ENCODE data around the gene PPP1CC. TPM values are rescaled to one million over a fixed set of nuclear protein-coding genes. Genes with fewer than 3 reads are reported as not detected.

PPP1CC gene
- total and polyA plus RNA-seq, 2 donors (not counting 3 experiments of a cell fraction or from before 2014, with no cell fraction given) = 67.1 to 139 TPM

DNA sequence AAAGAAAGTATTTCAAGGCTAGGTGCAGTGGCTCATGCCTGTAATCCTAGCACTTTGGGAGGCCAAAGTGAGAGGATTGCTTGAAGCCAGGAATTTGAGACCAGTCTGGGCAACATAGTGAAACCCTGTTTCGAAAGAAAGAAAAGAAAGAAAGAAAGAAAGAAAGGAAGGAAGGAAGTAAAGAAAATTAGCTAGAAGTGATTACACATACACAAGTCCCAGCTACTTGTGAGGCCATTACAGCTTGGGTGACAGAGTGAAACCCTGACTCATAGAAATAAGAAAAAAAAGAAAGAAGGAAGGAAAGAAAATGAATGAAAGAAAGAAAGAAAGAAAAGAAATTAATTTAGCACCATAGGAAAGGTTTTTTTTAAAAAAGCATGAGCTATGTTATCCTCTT is 33.3 kb upstream of the PPP1CC start:
- DNase-seq (ENCODE audit: low read depth, low spot score) (no peak), FAIRE-seq (no peak)
- dilution Hi-C loops (cut with MboI; ENCODE audit: extremely low pct_ligation_motif_present, low sequenced_read_pairs) (no loop called here), intact Hi-C loops (cut with micrococcal nuclease) (no loop called here)
- no peaks in the 10 kb centered on the region for H4K20me1 ChIP-seq (replicated peaks; ENCODE audit: control insufficient read depth, extremely low read depth, insufficient read depth, low read length)
- H3K9me3 ChIP-seq (replicated peaks; ENCODE audit: control insufficient read depth, insufficient read depth, low read length) = no peaks in the 10 kb centered on the region
- H3K9me1 ChIP-seq (replicated peaks; ENCODE audit: control insufficient read depth, extremely low read depth, insufficient read depth, low read length) = no peaks in the 10 kb centered on the region
- no peak overlapping the region for H3K27ac ChIP-seq (ENCODE audit: insufficient read depth, low read depth, low read length)
- H3K4me1 ChIP-seq (ENCODE audit: control insufficient read depth, extremely low read depth, insufficient read depth, low read length) = no peaks in the 10 kb centered on the region
- no peaks in the 10 kb centered on the region for H3K36me3 ChIP-seq (ENCODE audit: control insufficient read depth in 2 of 2, extremely low read depth in 1 of 2, insufficient read depth in 2 of 2, low read length in 2 of 2)
- H3K4me2 ChIP-seq (ENCODE audit: insufficient read depth, low read length) = no peak overlapping the region
- H2AFZ ChIP-seq (ENCODE audit: low read depth, low read length) = no peak overlapping the region
- ChIA-PET CTCF (interaction anchor here (1.0 kb wide), 1 partner anchor 38 kb away, joined by 3 read pairs; no protein-coding TSS in a partner anchor), POLR2A (no interaction called here)
- TF ChIP-seq FOS (IDR thresholded peaks at IDR 0.05; ENCODE audit: borderline replicate concordance, insufficient read depth, low read length) = no peak
- TF ChIP-seq POLR2AphosphoS5 (IDR thresholded peaks at IDR 0.05; ENCODE audit: insufficient read depth, low read depth, low read length) = no peak
- TF ChIP-seq, protein P1, sequence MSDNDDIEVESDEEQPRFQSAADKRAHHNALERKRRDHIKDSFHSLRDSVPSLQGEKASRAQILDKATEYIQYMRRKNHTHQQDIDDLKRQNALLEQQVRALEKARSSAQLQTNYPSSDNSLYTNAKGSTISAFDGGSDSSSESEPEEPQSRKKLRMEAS (IDR thresholded peaks at IDR 0.05; ENCODE audit: insufficient read depth, insufficient read length) = no peak
- no peak for TF ChIP-seq GATA2 (IDR thresholded peaks at IDR 0.05; ENCODE audit: insufficient read depth, insufficient read length, low read depth, low read length)
- TF ChIP-seq JUN (IDR thresholded peaks at IDR 0.05; ENCODE audit: borderline replicate concordance, insufficient read depth, insufficient read length, low read depth) = no peak
- TF ChIP-seq, protein P2, sequence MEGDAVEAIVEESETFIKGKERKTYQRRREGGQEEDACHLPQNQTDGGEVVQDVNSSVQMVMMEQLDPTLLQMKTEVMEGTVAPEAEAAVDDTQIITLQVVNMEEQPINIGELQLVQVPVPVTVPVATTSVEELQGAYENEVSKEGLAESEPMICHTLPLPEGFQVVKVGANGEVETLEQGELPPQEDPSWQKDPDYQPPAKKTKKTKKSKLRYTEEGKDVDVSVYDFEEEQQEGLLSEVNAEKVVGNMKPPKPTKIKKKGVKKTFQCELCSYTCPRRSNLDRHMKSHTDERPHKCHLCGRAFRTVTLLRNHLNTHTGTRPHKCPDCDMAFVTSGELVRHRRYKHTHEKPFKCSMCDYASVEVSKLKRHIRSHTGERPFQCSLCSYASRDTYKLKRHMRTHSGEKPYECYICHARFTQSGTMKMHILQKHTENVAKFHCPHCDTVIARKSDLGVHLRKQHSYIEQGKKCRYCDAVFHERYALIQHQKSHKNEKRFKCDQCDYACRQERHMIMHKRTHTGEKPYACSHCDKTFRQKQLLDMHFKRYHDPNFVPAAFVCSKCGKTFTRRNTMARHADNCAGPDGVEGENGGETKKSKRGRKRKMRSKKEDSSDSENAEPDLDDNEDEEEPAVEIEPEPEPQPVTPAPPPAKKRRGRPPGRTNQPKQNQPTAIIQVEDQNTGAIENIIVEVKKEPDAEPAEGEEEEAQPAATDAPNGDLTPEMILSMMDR (IDR thresholded peaks at IDR 0.05; ENCODE audit: extremely low read depth in 1 of 2, insufficient read depth in 1 of 2, low read depth in 1 of 2, low read length in 2 of 2) = no peak
- TF ChIP-seq EZH2 (IDR thresholded peaks at IDR 0.05; ENCODE audit: borderline replicate concordance, low read depth, low read length, severe bottlenecking) = no peak
- no peak for TF ChIP-seq POLR2A (IDR thresholded peaks at IDR 0.05; ENCODE audit: low read depth, low read length)
- no peak for TF ChIP-seq MYC (IDR thresholded peaks at IDR 0.05; ENCODE audit: low read depth, low read length)
- no peak overlapping the region for H3K9ac ChIP-seq (replicated peaks; ENCODE audit: extremely low read depth, insufficient read depth, low read length)
- no TSS peak for BruUV-seq (replicated peaks)
- H3K27me3 ChIP-seq (ENCODE audit: control insufficient read depth in 2 of 2, insufficient read depth in 2 of 2, low read length in 2 of 2) = no peaks in the 10 kb centered on the region
- H3K4me3 ChIP-seq (replicated peaks in 1 of 3; ENCODE audit: insufficient read depth in 1 of 3, low read depth in 1 of 3, low read length in 3 of 3) = no peak overlapping the region
- H3K79me2 ChIP-seq (ENCODE audit: control insufficient read depth, insufficient read depth, low read length) = no peaks in the 10 kb centered on the region

Data from endothelial cell of umbilical vein (primary cell).